IMR-90 (cell line): ENCODE data around the gene MAT2A. TPM values are rescaled to one million over a fixed set of nuclear protein-coding genes. Genes with fewer than 3 reads are reported as not detected.

Experiments used
- ATAC-seq: fragments of 200-7000 bp; cut with Tn5 transposase; 2 replicates; pipeline ENCODE4 v1.9.1; 2020; ENCODE audit warnings: low read depth, mild to moderate bottlenecking, moderate library complexity
- BruUV-seq: library from RNA; stranded (reverse); fragments of 400-500 nt; replicated peaks from 2 replicates; lab custom pipeline; 2021; lab: Mats Ljungman, UMichigan
- CTCF ChIA-PET: fragments of 300-600 bp; formaldehyde crosslinking; extraction: SDS; loops from one replicate; lab custom pipeline; 2021; ENCODE audit warnings: antibody characterized with exemption; lab: Yijun Ruan, JAX
- POLR2A ChIA-PET: fragments of 300-600 bp; sonication (Branson Sonifier 250); formaldehyde crosslinking; loops from one replicate; lab custom pipeline; 2022; ENCODE audit warnings: antibody characterized with exemption; ENCODE audit not compliant: unreplicated experiment; lab: Charles Lee
- DNase-seq: peaks from one replicate; pipeline ENCODE4 v3.0.0; 2013
- H2AFZ ChIP-seq: replicated peaks from 2 replicates; pipeline ENCODE3; 2013; ENCODE audit warnings: low read length, mild to moderate bottlenecking; ENCODE audit not compliant: poor library complexity
- H2AK5ac ChIP-seq: 2 replicates; pipeline ENCODE4 v1.6.1; 2013; ENCODE audit warnings: low read depth, low read length, inconsistent platforms
- H2AK9ac ChIP-seq: replicated peaks from 2 replicates; pipeline ENCODE3; 2013; ENCODE audit warnings: mild to moderate bottlenecking, low read depth, low read length, moderate library complexity; ENCODE audit not compliant: poor library complexity
- H2BK120ac ChIP-seq: 2 replicates; pipeline ENCODE4 v1.6.1; 2013; ENCODE audit warnings: low read depth, low read length, inconsistent platforms
- H2BK15ac ChIP-seq: 3 replicates; pipeline ENCODE4 v1.6.1; 2013; ENCODE audit warnings: low read depth, low read length, inconsistent platforms
- H2BK20ac ChIP-seq: 2 replicates; pipeline ENCODE4 v1.6.1; 2013; ENCODE audit warnings: low read depth, mild to moderate bottlenecking, inconsistent platforms, low read length, moderate library complexity
- H2BK5ac ChIP-seq: 2 replicates; pipeline ENCODE4 v1.6.1; 2013; ENCODE audit warnings: mild to moderate bottlenecking, low read depth, low read length, inconsistent platforms; ENCODE audit not compliant: poor library complexity, severe bottlenecking
- H3K14ac ChIP-seq: replicated peaks from 2 replicates; pipeline ENCODE4 v1.6.1; 2013; ENCODE audit warnings: low read depth, low read length, inconsistent platforms
- H3K18ac ChIP-seq: 2 replicates; pipeline ENCODE4 v1.6.1; 2013; ENCODE audit warnings: low read depth, low read length, control low read depth
- H3K23ac ChIP-seq: 2 replicates; pipeline ENCODE4 v1.6.1; 2013; ENCODE audit warnings: low read depth, low read length, inconsistent platforms
- H3K27ac ChIP-seq: 2 replicates; pipeline ENCODE4 v1.5.1; 2013; ENCODE audit warnings: mild to moderate bottlenecking, control low read depth, low read length; ENCODE audit not compliant: insufficient read depth
- H3K27me3 ChIP-seq: 2 replicates; pipeline ENCODE4 v1.6.1; 2013; ENCODE audit warnings: low read length; ENCODE audit not compliant: control insufficient read depth, insufficient read depth
- H3K36me3 ChIP-seq: 2 replicates; pipeline ENCODE4 v1.6.1; 2013; ENCODE audit warnings: low read length, mixed read lengths; ENCODE audit not compliant: control insufficient read depth, insufficient read depth
- H3K4ac ChIP-seq: 2 replicates; pipeline ENCODE4 v1.6.1; 2013; ENCODE audit warnings: low read depth, low read length, inconsistent platforms
- H3K4me1 ChIP-seq: 2 replicates; pipeline ENCODE4 v1.6.1; 2013; ENCODE audit warnings: low read length, mixed read lengths; ENCODE audit not compliant: control insufficient read depth, insufficient read depth
- H3K4me2 ChIP-seq: 2 replicates; pipeline ENCODE4 v1.6.1; 2013; ENCODE audit warnings: low read depth, mild to moderate bottlenecking, control low read depth, low read length, moderate library complexity
- H3K4me3 ChIP-seq: 2 replicates; pipeline ENCODE4 v1.5.1; 2013; ENCODE audit warnings: low read depth, mild to moderate bottlenecking, control low read depth, low read length, moderate library complexity; ENCODE audit not compliant: insufficient read depth
- H3K56ac ChIP-seq: 2 replicates; pipeline ENCODE4 v1.6.1; 2013; ENCODE audit warnings: low read length, inconsistent platforms; ENCODE audit not compliant: insufficient read depth; ENCODE audit errors: extremely low read depth
- H3K79me1 ChIP-seq, 2 experiments: 2 replicates each; pipeline ENCODE4 v1.6.1; 2013; ENCODE audit warnings: low read length in 2 of 2, inconsistent platforms in 1 of 2, low read depth in 1 of 2
- H3K9ac ChIP-seq: 2 replicates; pipeline ENCODE4 v1.6.1; 2013; ENCODE audit warnings: low read depth, low read length, control low read depth
- H3K9me1 ChIP-seq: 2 replicates; pipeline ENCODE4 v1.6.1; 2013; ENCODE audit warnings: low read length, inconsistent platforms; ENCODE audit not compliant: insufficient read depth
- H3K9me3 ChIP-seq: 2 replicates; pipeline ENCODE4 v1.6.1; 2013; ENCODE audit warnings: low read length; ENCODE audit not compliant: control insufficient read depth, insufficient read depth
- H4K20me1 ChIP-seq: 2 replicates; pipeline ENCODE4 v1.6.1; 2013; ENCODE audit warnings: low read length, inconsistent platforms; ENCODE audit not compliant: insufficient read depth
- H4K5ac ChIP-seq: 2 replicates; pipeline ENCODE4 v1.6.1; 2013; ENCODE audit warnings: mild to moderate bottlenecking, low read depth, low read length, control low read depth
- H4K8ac ChIP-seq, 2 experiments: 2 replicates each; pipeline ENCODE4 v1.6.1; 2013; ENCODE audit warnings: low read depth in 2 of 2, low read length in 2 of 2, control low read depth in 1 of 2, inconsistent platforms in 1 of 2
- H4K91ac ChIP-seq: 2 replicates; pipeline ENCODE4 v1.6.1; 2013; ENCODE audit warnings: low read depth, low read length, inconsistent platforms; ENCODE audit not compliant: insufficient read depth
- CEBPB ChIP-seq: IDR thresholded peaks from 2 replicates; pipeline ENCODE4 v1.6.1; 2012; ENCODE audit warnings: low read depth, low read length, improper control_type of control experiment
- CTCF ChIP-seq: conservative IDR thresholded peaks from 2 replicates; pipeline ENCODE4 v1.5.1; 2012; ENCODE audit warnings: mild to moderate bottlenecking, low read depth, low read length, improper control_type of control experiment
- FOS ChIP-seq: fragments of 150-350 bp; IDR thresholded peaks from 2 replicates; pipeline ENCODE4 v1.6.1; 2016; ENCODE audit warnings: low read depth, low read length
- MXI1 ChIP-seq: IDR thresholded peaks from 2 replicates; pipeline ENCODE4 v1.6.1; 2012; ENCODE audit warnings: low read depth, mild to moderate bottlenecking, low read length, moderate library complexity, borderline replicate concordance
- NFE2L2 ChIP-seq: fragments of 150-350 bp; IDR thresholded peaks from 2 replicates; pipeline ENCODE4 v1.6.1; 2016; ENCODE audit warnings: low read depth, mild to moderate bottlenecking, low read length
- RCOR1 ChIP-seq: IDR thresholded peaks from 2 replicates; pipeline ENCODE4 v1.6.1; 2012; ENCODE audit warnings: mild to moderate bottlenecking, low read length, improper control_type of control experiment; ENCODE audit not compliant: insufficient replicate concordance
- WGBS, 2 experiments: methylation state at CpG; one replicate each; pipeline versions ENCODE4 v1.1.5 to v1.1.7; 2013; ENCODE audit warnings: missing lambda C conversion rate in 2 of 2; ENCODE audit not compliant: insufficient read length in 1 of 2; ENCODE audit errors: extremely low coverage in 2 of 2; 5-methylcytosine and 5-hydroxymethylcytosine counted together
- dilution Hi-C: fragments of 300-500 bp; cut with HindIII; formaldehyde crosslinking; loops from one replicate; pipeline ENCODE4 v1.14.3; 2018; ENCODE audit warnings: low sequenced_read_pairs; ENCODE audit not compliant: unreplicated experiment
- in situ Hi-C: fragments of 300-500 bp; cut with MboI; formaldehyde crosslinking; loops from 3 replicates; pipeline ENCODE4 v1.14.3; 2019; ENCODE audit warnings: low sequenced_read_pairs, inconsistent platforms, mixed read lengths
- intact Hi-C: fragments of 100-400 bp; cut with micrococcal nuclease; formaldehyde crosslinking; loops from 2 replicates; pipeline ENCODE4 v1.10.0; 2022
- polyA plus RNA-seq, 3 experiments: library from polyadenylated mRNA; depleted of rRNA; stranded (reverse); fragments of >200 nt; gene quantifications; 2 replicates each; pipeline ENCODE4 v1.2.3, GENCODE V29; 2012; ENCODE audit warnings: low replicate concordance in 1 of 3
- total RNA-seq: library from RNA; depleted of rRNA; stranded (reverse); fragments of >200 nt; gene quantifications from 2 replicates; pipeline ENCODE4 v1.2.3, GENCODE V29; 2012

The MAT2A gene
- total and polyA plus RNA-seq, 2 of the 4 experiments (the other 2 are of a cell fraction), result 94.1 to 223 TPM

- no peak overlapping the region for H2BK20ac ChIP-seq
- H2AK9ac ChIP-seq, result no peak overlapping the region
- H3K4me1 ChIP-seq, result peaks cover 20% of the 10 kb centered on the region
- peaks cover 30% of the 10 kb centered on the region for H4K20me1 ChIP-seq
- H3K4me3 ChIP-seq, result no peak overlapping the region
- peak overlapping the region; percentile 37; the same call in 1 of the 2 replicates for H2BK120ac ChIP-seq
- H3K9me1 ChIP-seq, result peaks cover 9% of the 10 kb centered on the region; the same call in 1 of the 2 replicates
- H2AFZ ChIP-seq, result no peak overlapping the region
- no CpG with 5 or more reads among the region's 2 CpGs for WGBS, 2 experiments
- no TSS peak for BruUV-seq
- H2BK15ac ChIP-seq, result peak overlapping the region; percentile 39; the same call in 1 of the 3 replicates
- peak overlapping the region; percentile 31; the same call in 1 of the 2 replicates for H3K14ac ChIP-seq
- H3K9ac ChIP-seq, result no peak overlapping the region
- CTCF ChIA-PET, result interaction anchor here (1.3 to 6.8 kb wide), 2 partner anchors 129 to 415 kb away, joined by 5 to 46 read pairs; partner anchors contain the start of genes SH2D6 and TCF7L1
- peak overlapping the region; percentile 38; the same call in 1 of the 2 replicates for H4K91ac ChIP-seq
- in situ Hi-C loops, result no loop called here
- H3K9me3 ChIP-seq, result no peaks in the 10 kb centered on the region
- TF ChIP-seq MXI1 (no peak), CEBPB (no peak), RCOR1 (no peak), NFE2L2 (no peak), CTCF (no peak), FOS (no peak)
- POLR2A ChIA-PET, result interaction anchor here (1.0 to 5.1 kb wide), 4 partner anchors 9 to 130 kb away, joined by 4 to 42 read pairs (median 6); partner anchors contain the start of genes MAT2A and SH2D6
- H3K23ac ChIP-seq, result 0 out of 2 replicates have a peak overlapping the region, but pooled peaks have one; percentile 68
- H3K79me1 ChIP-seq, result peaks cover 8 to 47% of the 10 kb centered on the region in 2 experiments; a peak in 3 of 4 replicates
- H2AK5ac ChIP-seq, result 0 out of 2 replicates have a peak overlapping the region, but pooled peaks have one; percentile 58
- H3K56ac ChIP-seq, result no peak overlapping the region
- dilution Hi-C loops, result no loop called here
- peak overlapping the region; percentile 52 for H3K4ac ChIP-seq
- peak overlapping the region in 1 of 2 experiments; percentile 55; a peak in 2 of 4 replicates for H4K8ac ChIP-seq
- no peak overlapping the region for H4K5ac ChIP-seq
- H3K27me3 ChIP-seq, result no peaks in the 10 kb centered on the region
- peak overlapping the region; percentile 85; the same call in 1 of the 2 replicates for H3K27ac ChIP-seq
- H3K4me2 ChIP-seq, result no peak overlapping the region
- intact Hi-C loops, result no loop called here
- peak overlapping the region; percentile 89 for H2BK5ac ChIP-seq
- peak overlapping the region; percentile 34; the same call in 1 of the 2 replicates for H3K18ac ChIP-seq
- ATAC-seq (no peak), DNase-seq (no peak)
- peaks cover 44% of the 10 kb centered on the region for H3K36me3 ChIP-seq
Observed at GRCh38 chr2:85548608-85548900, 9.6 kb downstream of the MAT2A start.
